OCI-LY7 (cell line): Measurements from ENCODE around the gene DUSP16.

Experiments
- CTCF ChIP-seq: fragments of 200-600 bp; sonication (generic); conservative IDR thresholded peaks from 2 replicates; pipeline ENCODE4 v1.5.1; 2014; ENCODE audit warnings: mild to moderate bottlenecking, antibody characterized with exemption, low read length, moderate library complexity, mixed read lengths
- EZH2phosphoT487 ChIP-seq: fragments of 200-600 bp; sonication (generic); IDR thresholded peaks from 2 replicates; pipeline ENCODE4 v1.6.1; 2018; ENCODE audit warnings: low read depth, borderline replicate concordance, mild to moderate bottlenecking, mixed run types, antibody characterized with exemption, low read length, moderate library complexity, mixed read lengths

GRCh38 chr12:12510551-12510950 is 52.1 kb downstream of the DUSP16 start:
- TF ChIP-seq CTCF (no peak), EZH2phosphoT487 (no peak)
